ENCODE results near the gene BRI3.

BRI3 gene, protein sequence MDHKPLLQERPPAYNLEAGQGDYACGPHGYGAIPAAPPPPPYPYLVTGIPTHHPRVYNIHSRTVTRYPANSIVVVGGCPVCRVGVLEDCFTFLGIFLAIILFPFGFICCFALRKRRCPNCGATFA

DNA sequence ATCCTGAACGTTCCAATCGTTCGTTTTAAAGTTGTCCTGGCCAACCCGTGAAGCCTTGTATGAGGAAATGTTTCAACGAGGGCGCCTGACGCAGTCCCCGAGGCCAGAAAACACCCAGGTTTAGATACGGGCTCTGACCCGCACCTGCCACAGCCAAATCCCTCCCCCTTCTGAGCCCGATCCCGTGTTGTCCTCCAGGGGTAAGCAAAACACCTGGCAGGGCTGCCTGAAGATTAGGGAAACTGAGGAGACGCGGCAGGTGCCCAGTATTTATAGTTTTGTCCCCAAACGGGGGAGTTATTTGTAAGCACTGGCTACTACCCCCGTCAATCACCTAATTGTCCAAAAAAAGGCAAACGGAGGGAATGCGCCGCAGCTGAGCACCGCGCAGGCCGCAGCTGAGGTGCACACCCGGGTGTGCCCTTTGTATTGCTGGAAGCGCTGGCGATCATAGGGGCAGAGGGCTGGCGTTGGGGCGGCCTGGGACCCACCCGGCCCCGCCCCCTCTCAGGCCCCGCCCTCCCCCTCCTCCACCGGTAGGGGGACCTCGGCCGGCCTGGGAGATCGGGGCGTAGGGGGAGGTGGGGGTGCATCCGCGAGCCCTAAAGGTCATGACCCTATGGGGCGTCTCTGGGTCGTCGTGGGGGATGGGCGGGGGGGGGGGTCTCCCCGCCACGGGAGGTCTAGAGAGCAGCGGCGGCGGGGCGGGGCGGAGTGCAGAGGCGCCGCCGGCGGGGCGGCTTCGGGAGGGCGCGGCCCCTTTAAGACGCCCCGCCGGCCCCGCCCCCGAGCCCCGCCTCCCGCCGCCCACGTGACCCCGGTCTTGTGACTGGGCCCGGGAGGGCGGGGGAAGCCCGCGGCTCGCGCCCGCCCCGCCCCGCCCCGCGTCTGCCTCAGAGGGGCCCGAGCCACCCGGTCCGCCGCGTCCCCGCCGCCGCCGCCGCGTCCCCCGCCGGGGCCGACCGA, at the start of gene BRI3:
TSS of gene BRI3 (plus strand) at position 896 of the 966 bp plus-strand sequence. CDS start 110 bp downstream, outside the sequence.
- DNase-seq (ENCODE audit: insufficient read length, low spot score), result peak; percentile 98
- FAIRE-seq, result peak; percentile 83

DNA sequence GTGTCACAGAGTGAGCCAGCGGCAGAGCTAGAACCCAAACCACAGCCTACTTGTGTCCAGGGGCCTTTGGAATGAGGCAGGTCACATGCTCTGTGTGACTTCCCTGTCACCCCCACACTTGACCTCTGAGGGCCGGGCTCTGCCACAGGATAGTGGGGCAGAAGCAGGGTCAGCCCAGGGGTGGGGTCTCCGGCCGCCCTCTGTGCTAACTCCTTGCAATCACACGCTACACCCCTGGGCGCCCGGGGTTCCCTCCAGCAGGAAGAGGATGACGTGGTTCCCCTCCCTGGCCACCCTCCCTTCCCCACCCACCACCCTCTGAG, 49.3 kb upstream of the BRI3 start:
- FAIRE-seq (no peak), DNase-seq (ENCODE audit: insufficient read length, low spot score) (no peak)

DNA sequence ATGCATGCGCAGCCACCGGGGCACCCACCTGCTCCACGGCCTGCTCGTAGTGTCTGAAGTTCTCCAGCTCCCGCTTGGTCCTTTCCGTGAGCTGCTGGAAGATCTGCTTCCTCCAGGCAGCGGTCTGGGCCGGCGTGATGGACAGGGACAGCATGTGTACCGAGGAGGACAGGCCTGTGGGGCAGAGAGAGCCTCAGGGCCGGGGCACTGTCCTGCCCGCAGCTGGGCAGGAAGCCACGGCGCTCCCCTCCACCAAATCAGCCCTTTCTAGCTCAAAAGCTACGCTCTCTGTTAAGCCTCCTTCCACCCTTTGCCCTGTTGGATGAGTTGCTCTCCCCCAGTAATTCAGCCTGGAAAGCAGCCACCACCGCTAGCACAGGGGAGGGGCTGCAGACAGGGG, 48.7 kb upstream of the BRI3 start:
- DNase-seq (ENCODE audit: insufficient read length, low spot score) (no peak), FAIRE-seq (no peak)

DNA sequence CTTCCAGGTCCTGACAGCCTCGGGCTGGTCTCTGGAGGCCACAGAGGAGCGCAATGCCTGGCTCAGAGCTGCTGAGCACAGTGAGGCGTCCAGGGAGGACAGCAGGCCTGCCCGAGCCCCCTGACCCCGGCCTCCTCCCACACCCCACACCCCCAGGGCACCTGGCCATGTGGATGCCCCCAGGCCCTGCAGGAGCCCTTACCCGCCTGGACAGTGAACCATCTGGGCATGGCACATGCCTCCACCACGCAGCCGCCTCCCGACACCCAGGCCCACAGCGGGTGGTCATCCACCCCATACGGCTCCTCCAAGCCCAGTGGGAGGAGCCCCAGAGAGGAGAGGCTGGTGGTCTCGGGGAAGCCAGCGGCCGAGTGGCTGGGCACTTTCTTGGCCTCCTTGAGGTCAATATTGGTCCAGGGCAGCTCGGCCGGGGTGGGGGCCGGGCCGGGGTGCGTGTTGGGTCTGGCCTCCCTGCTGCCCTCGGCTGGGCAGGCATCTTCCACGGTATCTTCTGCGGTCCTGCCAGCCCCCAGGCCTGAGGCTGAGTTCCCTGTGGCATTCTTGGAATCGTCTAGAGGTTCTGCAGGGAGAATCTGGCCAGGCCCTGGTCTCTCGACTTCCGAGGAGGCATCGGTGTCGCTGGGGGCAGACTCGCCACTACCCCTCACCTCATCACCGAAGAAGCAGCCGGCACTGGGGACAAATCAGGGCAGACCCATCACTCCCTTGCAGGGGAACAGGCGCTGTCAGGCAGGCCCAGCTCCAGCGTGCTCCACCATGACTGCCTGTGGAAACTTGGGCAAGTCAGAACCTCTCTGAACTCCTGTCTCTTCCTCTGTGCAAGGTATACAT, 48.0 kb upstream of the BRI3 start:
- no peak for FAIRE-seq
- DNase-seq (ENCODE audit: insufficient read length, low spot score), result no peak

DNA sequence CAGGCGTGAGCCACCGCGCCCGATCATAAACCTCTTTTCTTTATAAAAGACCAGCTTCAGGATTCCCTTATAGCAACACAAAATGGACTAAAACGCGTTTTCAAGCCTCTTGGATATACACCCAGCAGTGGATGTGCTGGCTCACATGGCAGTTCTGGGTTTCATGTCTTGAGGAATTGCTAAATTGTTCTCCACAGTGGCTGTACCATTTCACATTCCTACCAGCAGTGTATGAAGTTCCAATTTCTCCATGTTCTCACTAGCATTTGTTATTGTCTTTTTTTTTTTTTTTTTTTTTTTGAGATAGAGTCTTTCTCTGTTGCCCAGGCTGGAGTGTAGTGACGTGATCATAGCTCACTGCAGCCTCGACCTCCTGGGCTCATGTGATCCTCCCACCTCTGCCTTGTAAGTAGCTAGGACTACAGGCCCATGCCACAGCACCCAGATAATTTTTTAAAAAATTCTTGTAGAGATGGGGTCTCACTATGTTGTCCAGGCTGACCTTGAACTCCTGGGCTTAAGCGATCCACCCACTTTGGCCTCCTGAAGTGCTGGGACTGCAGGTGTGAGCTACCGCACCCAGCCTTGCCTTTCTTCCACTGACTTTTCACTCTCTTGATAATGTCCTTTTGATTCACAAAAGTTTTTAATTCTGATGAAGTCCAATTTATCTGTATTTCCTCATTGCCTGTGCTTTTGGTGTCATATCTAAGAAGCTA, 46.9 kb upstream of the BRI3 start:
- DNase-seq (ENCODE audit: insufficient read length, low spot score), result no peak
- no peak for FAIRE-seq

DNA sequence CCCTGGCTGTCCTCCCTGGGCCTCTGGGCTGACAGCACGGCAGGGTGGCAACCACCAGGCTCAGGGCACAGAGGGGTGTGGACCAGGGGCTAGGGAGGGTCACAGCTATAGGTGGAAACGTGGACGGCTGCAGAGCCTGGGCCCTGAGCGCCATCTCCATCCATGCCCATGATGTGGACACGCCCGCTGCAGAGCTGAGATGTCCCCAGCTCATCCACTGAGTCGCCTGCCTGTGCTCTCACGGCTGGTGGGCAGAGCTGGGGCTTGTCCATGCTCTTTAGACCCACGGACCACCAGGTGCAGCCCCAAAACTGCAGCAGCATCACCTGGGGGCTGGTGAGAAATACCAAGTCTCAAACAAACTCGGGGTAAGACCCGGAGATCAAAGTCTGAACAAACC, 45.6 kb upstream of the BRI3 start:
- FAIRE-seq, result no peak
- no peak for DNase-seq (ENCODE audit: insufficient read length, low spot score)

DNA sequence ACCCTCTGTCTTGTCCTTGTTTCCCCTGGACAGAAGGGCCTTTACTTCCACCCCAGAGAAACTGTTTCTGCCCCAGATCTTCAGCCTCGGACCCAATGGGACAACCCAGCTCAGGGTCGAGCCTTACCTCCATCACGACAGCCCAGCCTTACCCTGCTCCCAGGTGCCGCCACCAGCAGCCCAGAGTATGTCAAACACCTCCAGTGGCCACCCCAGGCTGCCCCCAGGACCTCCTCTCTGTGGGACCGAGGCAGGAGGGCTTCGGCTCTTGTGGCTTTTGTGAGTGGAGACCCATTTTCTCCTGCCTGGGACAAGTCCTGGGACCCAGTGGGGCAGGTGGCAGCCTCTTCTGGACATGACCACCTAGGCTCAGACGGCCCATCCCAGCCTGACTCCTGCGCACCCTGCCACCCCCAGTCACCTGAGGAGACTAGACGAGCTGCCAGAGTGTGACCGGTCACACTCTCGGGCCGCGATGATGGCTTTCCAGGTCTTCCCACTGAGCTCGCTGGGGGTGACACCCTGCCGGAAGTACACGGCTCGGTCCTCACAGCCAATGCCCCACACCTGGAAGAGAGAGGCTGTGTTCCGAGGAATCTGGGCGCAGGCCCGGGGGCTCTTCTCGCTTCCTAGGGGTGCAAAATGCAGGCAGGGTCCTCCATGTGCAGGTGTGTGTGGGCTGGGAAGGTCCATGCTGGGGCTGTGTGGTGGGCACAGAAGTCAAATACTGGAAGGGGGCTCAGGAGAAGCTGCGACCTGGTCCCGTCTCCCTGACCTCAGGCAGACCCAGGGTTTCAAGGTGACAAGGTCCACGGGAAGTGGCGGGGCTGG, 44.9 kb upstream of the BRI3 start:
- DNase-seq (ENCODE audit: insufficient read length, low spot score) (no peak), FAIRE-seq (no peak)

DNA sequence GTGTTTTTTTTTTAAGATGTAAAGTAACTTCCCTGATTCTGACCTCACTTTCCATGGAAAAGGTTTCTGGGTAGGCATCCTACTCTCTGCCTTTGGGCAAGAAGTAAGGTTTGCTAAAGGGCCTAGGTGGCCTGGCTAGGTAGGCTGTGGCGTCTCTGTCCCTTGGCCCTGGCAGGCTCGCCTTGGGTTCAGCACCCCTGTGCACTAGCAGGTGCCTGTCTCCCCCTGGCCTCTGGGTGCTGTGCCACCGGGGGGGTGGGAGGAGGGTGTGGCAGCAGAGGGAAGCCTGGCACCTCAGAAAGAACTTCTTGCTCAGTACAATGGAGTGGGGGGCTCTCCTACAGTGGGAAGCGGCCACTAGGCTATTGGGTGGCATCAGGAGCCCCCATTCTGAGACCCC, 43.4 kb upstream of the BRI3 start:
- no peak for FAIRE-seq
- no peak for DNase-seq (ENCODE audit: insufficient read length, low spot score)

DNA sequence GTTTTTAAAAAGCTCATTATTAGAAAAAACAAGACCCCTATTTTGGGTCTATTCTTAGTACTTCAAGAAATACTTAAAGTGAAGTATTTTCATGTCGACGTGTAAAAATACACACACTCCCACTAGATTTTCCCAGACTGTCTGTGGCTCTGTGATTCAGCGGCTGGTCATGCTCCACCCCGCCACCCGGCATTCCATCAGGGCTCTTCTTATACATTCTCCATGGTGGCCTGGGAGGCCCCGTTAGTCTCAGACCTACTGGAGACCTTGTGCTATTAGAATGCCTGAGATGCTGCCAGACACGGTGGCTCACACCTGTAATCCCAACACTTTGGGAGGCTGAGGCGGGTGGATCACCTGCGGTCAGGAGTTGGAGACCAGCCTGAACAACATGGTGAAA, 42.5 kb upstream of the BRI3 start:
- DNase-seq (ENCODE audit: insufficient read length, low spot score), result no peak

DNA sequence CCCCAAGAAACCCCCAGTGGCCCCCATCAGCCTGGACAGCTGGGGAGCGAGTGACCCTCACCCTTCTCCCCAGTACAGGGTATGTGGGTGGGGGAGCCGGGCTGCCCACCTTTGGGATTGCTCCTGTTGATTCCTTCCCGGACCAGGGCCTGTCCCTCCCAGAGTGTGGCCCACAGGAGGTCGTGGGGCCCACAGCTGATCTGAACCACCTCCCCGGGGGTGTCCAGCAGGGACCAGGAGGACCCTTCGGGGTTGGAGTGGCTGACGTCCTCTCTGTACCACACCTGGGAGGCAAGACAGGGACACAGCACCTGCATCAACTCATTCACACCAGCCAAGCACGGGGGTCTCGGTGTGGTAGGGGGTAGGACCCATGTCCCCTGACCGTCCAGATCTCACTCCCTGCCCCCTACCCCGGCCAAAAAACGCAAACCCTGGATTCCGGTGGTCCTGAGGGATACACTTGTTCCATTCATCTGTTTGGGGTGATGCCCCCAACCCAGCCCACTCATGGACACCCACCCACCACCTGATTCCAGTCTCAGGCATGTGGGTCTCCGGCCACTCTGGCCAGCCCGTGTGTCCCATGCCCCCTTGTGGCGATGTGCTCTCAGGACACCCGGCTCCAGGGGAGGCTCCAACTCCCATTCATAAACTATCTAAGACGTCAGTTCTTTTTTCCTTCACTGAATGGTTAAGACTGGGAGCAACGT, 40.4 kb upstream of the BRI3 start:
- peak; percentile 72 for DNase-seq (ENCODE audit: insufficient read length, low spot score)

More for the DNA sequence above, 42.5 kb upstream of the BRI3 start:
- FAIRE-seq, result no peak

DNA sequence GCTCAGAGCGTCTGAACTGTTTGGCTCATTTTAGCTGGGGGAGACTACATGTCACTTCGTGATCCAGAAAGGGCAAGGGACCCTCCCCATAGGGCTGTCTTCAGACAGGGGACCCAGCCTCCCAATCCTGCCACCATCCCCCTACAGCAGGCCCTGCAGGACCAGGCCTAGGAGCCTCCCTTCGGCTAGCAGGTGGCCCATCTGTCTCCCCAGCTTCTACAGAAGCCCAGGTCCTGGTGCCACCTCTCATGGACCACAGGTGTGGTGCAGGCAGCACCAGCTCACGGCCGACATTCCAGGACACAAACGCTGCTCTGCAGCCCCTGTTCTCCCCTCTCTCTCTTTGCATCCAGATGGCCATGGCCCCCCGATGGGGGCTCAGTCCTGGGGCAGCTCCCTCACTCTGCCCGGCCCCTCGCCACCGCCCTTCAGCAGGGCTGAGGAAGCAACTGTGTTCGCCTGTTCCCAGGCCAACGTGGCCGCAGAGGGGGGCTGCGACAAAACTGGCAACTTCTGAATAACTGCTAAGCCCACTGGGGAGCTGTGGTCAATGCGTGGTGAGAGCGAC, 39.7 kb upstream of the BRI3 start:
- DNase-seq (ENCODE audit: insufficient read length, low spot score) (no peak), FAIRE-seq (no peak)

More for the DNA sequence above, 40.4 kb upstream of the BRI3 start:
- peak; percentile 53 for FAIRE-seq

DNA sequence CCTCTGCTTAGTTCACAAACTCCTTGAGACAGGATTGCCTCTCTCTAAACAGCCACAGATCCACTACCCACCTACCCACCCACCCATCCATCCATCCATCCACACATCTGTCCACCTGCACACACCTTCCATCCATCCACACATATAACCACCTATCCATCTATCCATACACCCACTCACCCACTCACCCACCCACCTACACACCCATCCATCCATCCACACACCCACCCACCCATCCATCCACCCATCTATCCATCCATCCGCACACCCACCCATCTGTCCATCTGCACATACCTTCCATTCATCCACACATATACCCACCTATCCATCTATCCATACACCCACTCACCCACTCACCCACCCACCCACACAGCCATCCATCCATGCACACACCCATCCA, 39.1 kb upstream of the BRI3 start:
- no peak for FAIRE-seq
- no peak for DNase-seq (ENCODE audit: insufficient read length, low spot score)

DNA sequence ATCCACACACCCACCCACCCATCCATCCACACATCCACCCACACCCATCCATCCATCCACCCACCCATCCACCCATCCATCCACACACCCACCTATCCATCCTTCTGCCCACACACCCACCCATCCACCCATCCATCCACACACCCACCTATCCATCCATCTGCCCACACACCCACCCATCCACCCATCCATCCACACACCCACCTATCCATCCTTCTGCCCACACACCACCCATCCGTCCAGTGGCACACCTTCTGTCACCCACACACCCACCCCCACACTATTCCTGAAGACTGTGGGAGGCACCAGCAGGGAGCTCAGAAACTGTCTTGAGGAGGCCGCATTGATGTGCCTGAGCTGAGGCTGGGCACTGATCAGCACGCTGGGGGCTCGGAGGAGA, 38.6 kb upstream of the BRI3 start:
- FAIRE-seq (no peak), DNase-seq (ENCODE audit: insufficient read length, low spot score) (no peak)

DNA sequence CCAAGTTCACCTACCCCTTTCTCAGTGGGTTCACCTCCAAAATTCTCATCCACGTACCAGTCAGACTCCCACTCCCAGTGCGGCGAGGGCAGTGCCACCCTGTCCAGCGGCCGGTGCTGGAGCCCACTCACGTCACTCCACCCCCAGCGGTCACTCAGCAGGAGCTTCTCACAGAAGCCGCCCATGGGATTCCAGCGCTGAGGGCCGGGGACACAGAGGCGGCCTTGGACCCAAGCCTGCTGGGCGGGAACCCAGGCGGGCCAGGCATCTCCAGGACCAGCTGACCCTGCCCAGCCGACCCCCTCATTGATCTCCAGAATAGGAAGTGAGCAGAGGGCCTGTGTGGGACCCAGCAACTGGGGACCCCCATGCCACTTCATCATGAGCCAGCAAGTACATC, 36.6 kb upstream of the BRI3 start:
- FAIRE-seq, result no peak
- no peak for DNase-seq (ENCODE audit: insufficient read length, low spot score)

DNA sequence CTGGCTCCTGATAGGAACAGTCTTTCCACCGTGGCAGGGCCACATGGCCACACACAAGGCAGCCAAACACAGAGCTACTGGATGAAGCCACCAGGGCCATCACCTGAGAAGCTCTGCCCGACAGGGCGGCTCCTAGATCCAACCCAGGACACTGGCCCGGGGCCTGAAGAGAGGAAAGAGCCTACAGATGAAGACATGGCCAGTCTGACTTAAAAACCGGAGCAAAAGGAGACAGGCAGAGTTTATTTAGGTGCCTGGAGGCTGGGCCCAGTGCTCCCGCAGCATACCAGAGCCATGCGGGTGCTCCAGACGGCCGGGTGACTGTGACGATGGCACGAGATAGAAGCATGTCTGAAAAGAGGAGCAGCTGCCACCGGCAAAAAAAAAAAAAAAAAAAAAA, 33.3 kb upstream of the BRI3 start:
- no peak for FAIRE-seq
- DNase-seq (ENCODE audit: insufficient read length, low spot score), result no peak

DNA sequence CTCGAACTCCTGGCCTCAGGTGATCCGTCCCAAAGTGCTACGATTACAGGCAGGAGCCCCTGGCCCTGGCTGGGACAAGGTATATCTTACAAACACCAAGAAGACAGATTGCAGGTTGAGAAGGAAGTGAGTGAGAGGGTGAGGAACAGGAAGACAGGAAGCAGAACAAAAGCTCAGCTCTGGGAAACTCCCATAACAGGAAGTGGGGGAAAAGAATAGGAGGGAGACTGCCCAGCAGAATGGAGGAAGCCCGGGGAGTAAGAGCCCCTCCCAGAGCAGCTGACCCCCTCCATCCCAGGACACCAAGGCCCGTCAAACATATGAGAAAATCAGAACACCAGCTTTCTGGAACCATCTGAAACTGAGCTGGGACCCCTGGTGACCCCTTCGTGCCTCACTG, 32.4 kb upstream of the BRI3 start:
- no peak for FAIRE-seq

DNA sequence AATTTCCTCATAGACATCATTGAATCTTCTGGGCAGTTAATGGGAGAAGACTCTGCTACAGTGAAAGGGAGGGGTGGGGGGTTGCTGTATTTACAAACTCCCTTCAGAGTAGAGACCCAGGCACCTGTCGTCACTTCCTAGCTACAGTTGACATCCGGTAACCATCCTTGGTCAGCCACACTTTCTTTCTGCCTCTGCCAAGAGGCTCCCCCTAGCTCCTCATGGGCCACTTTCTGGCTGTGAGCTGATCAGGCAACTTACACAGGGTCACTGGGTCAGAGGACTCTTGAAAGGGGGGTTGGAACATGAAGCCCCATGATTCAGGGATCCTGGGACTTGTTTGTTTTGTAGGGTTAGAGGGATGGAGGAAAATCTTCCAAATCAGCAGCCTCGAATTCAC, 30.7 kb upstream of the BRI3 start:
- DNase-seq (ENCODE audit: insufficient read length, low spot score), result no peak
- FAIRE-seq, result no peak

More for the DNA sequence above, 32.4 kb upstream of the BRI3 start:
- no peak for DNase-seq (ENCODE audit: insufficient read length, low spot score)

DNA sequence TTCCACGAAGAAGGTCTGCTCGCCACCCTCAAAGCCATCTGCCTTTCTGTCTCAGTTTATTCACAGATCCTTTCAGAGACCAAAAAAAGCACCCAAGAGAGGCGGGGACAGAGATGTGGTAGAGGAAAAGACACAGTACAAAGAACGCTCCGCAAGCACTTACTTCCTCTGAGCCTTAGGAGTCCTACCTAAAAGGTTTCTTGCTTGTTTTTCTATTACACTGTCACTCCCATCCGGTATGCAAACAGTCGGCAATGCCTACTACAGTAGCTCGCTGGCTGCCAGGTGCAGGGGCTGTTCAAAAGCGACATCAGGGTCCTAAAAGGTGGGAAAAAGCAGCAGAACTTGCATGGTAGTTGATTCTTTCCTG, 30.3 kb upstream of the BRI3 start:
- FAIRE-seq (peak; percentile 75), DNase-seq (ENCODE audit: insufficient read length, low spot score) (no peak)

All from GM19239 (cell line).